Transverse colon (tissue), 4 donors: ENCODE data around the gene KRT81. TPM values are rescaled to one million over a fixed set of nuclear protein-coding genes. Genes with fewer than 3 reads are reported as not detected.
"Not testable (repeated sequence)": the region's sequence is repeated elsewhere in the genome, so short reads cannot be mapped to it uniquely, and the experiment has no call there.

ENCODE experiments used
- DNase-seq: peaks from one replicate; pipeline ENCODE4 v3.0.0-alpha.2; 2019
- H3K27ac ChIP-seq, 4 donors: fragments of 200-600 bp; sonication (generic); 2 replicates each; pipeline ENCODE4 v1.5.1; 2016 to 2018; ENCODE audit warnings: inconsistent platforms in 4 of 4
- H3K27me3 ChIP-seq: fragments of 200-600 bp; sonication (generic); 2 replicates; pipeline ENCODE4 v1.5.1; 2017; ENCODE audit warnings: inconsistent platforms
- H3K36me3 ChIP-seq, 4 donors: fragments of 200-600 bp; sonication (generic); 2 replicates each; pipeline ENCODE4 v1.5.1; 2017 to 2019; ENCODE audit warnings: inconsistent platforms in 4 of 4
- H3K4me1 ChIP-seq, 4 donors: fragments of 200-600 bp; sonication (generic); 2 replicates each; pipeline ENCODE4 v1.5.1; 2017 to 2020; ENCODE audit warnings: inconsistent platforms in 4 of 4
- H3K4me3 ChIP-seq, 4 donors: fragments of 200-600 bp; sonication (generic); 1 replicate in 1 of 4; 2 replicates in 3 of 4; pipeline versions ENCODE4 v1.5.1 to v1.6.1; 2017 to 2019; ENCODE audit warnings: inconsistent platforms in 4 of 4
- H3K9me3 ChIP-seq, 2 donors: fragments of 200-600 bp; sonication (generic); 2 replicates each; pipeline ENCODE4 v1.5.1; 2017 to 2019; ENCODE audit warnings: inconsistent platforms in 2 of 2
- EP300 ChIP-seq: sonication (generic); formaldehyde crosslinking; IDR thresholded peaks from one replicate; pipeline ENCODE4 v1.6.1; 2017; ENCODE audit warnings: antibody characterized with exemption, low read depth
- POLR2A ChIP-seq: fragments of 450-650 bp; IDR thresholded peaks from one replicate; pipeline ENCODE4 v1.6.1; 2016; ENCODE audit warnings: antibody characterized with exemption, mild to moderate bottlenecking, moderate library complexity
- POLR2AphosphoS5 ChIP-seq, 3 donors: sonication (generic); formaldehyde crosslinking; IDR thresholded peaks; one replicate each; pipeline ENCODE4 v1.6.1; 2016; ENCODE audit warnings: antibody characterized with exemption in 3 of 3
- WGBS, 2 donors: methylation state at CpG; one replicate each; pipeline ENCODE4 v1.1.5; 2018; ENCODE audit warnings: low coverage in 1 of 2; 5-methylcytosine and 5-hydroxymethylcytosine counted together
- in situ Hi-C, 4 donors: fragments of 200-750 bp; cut with MboI; loops; one replicate each; pipeline versions ENCODE4 v1.15.0 to v1.15.1; 2017; ENCODE audit warnings: low sequenced_read_pairs in 3 of 4, low pct_ligation_motif_present in 1 of 4, low pct_unique_long_range_greater_than_20kb in 1 of 4
- intact Hi-C: fragments of 100-400 bp; cut with DNase I; formaldehyde crosslinking; loops from one replicate; pipeline ENCODE4 v1.15.1; 2023; ENCODE audit warnings: low total_unique reads
- total RNA-seq, 4 donors: library from RNA; depleted of rRNA; stranded (reverse); fragments of >200 nt; gene quantifications; one replicate each; pipeline ENCODE4 v1.1.0, GENCODE V29; 2016
- TF ChIP-seq, protein P1 (sequence below), 5 experiments: fragments of 200-600 bp in 3 of 5; fragments of 450-650 bp in 2 of 5; sonication (generic) in 3 of 5; IDR thresholded peaks; 1 replicate in 2 of 5; 2 replicates in 3 of 5; pipeline ENCODE4 v1.5.1; 2016 to 2017; ENCODE audit warnings: antibody characterized with exemption in 5 of 5, inconsistent platforms in 3 of 5, mild to moderate bottlenecking in 2 of 5, moderate library complexity in 1 of 5

KRT81 gene
- total RNA-seq, 4 donors from 2014 or later, result not detected

DNA sequence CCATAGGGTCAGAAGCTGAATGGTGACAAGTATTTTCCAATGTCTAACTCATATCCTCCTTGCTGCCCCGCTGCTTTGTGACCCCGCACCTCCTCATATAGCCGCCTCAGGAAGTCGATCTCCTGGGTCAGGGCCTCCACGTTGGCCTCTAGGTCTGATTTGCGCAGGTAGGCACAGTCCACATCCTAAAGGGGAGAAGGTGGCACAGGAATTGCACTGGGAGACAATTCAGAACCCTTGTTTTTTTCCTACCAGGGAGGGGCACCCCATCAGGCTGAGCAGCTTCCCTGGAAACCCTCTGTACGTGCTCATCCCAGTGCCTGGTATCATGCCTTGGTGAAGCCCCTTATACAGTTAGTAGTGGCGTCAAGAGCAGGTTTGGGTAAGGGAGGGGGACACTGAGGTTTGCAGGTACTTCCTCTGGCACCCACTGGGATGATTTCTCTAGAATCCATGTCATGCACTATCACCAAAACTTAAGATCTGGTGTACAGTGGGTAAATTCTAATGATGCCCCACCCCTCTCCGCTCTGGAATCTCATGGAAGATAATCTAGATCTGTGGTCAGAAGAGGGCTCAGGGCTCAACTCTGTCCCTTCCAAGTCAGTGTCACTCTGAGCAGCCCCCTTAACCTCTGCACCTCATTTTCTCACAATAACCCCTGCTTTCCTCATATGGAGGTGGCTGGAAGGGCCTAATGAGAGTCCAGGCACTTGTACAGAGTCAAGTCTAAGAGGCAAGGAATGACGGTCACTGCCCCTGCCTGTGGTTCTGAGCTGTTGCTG is 37.0 kb downstream of the KRT81 start:
- no peak for DNase-seq
- in situ Hi-C loops (no loop called here), intact Hi-C loops (no loop called here)
- no peak overlapping the region for H3K4me3 ChIP-seq
- no peaks in the 10 kb centered on the region for H3K36me3 ChIP-seq
- no peaks in the 10 kb centered on the region for H3K9me3 ChIP-seq
- no peak overlapping the region for H3K27ac ChIP-seq
- TF ChIP-seq POLR2AphosphoS5 (IDR thresholded peaks at IDR 0.05), result no peak
- no peak for TF ChIP-seq EP300
- no peak for TF ChIP-seq POLR2A
- TF ChIP-seq, protein P1, sequence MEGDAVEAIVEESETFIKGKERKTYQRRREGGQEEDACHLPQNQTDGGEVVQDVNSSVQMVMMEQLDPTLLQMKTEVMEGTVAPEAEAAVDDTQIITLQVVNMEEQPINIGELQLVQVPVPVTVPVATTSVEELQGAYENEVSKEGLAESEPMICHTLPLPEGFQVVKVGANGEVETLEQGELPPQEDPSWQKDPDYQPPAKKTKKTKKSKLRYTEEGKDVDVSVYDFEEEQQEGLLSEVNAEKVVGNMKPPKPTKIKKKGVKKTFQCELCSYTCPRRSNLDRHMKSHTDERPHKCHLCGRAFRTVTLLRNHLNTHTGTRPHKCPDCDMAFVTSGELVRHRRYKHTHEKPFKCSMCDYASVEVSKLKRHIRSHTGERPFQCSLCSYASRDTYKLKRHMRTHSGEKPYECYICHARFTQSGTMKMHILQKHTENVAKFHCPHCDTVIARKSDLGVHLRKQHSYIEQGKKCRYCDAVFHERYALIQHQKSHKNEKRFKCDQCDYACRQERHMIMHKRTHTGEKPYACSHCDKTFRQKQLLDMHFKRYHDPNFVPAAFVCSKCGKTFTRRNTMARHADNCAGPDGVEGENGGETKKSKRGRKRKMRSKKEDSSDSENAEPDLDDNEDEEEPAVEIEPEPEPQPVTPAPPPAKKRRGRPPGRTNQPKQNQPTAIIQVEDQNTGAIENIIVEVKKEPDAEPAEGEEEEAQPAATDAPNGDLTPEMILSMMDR (IDR thresholded peaks at IDR 0.05), result no peak
- 87% methylated on average over 10 of the region's 10 CpGs; no CpG with 5 or more reads in 1 of the 2 donors for WGBS, 2 donors
- peaks cover 0 to 7% (median 6%) of the 10 kb centered on the region in 4 donors for H3K4me1 ChIP-seq
- peaks cover 54% of the 10 kb centered on the region for H3K27me3 ChIP-seq

DNA sequence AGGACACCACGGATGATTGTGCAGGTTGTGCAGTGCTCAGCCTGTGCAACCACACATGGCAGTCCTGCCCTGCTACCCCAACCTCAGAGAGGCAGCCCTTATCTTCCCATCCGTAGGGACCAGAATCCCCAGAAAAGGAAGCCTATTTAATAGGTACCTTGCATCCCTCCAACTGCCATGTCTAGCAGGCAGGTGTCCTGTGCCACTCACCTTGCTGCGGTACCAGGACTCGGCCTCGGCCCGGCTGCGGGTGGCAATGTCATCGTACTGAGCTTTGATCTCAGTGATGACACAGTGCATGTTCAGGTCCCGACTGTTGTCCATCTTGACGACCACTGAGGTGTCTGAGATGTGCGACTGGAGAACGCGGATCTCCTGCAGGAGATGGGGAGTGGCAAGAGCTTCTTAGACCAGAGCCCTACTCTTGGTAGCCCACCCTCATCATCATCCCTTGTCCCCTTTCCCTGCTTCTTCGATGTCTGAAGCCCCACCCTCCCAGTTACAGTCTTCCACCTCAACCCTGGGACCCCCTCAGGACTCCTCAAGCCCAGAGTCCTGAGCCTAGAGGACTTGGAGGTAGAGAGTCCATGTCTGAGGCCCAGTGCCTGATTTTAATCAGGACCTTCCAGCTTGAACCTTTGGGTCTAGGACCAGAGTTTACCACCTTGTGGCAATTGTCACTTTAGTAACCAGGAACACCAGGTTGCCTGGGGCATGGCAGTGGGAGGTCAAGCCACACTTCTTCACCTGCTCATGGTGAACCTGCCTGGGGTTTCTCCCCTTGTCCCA is 37.7 kb downstream of the KRT81 start:
- intact Hi-C loops, result no loop called here

DNA sequence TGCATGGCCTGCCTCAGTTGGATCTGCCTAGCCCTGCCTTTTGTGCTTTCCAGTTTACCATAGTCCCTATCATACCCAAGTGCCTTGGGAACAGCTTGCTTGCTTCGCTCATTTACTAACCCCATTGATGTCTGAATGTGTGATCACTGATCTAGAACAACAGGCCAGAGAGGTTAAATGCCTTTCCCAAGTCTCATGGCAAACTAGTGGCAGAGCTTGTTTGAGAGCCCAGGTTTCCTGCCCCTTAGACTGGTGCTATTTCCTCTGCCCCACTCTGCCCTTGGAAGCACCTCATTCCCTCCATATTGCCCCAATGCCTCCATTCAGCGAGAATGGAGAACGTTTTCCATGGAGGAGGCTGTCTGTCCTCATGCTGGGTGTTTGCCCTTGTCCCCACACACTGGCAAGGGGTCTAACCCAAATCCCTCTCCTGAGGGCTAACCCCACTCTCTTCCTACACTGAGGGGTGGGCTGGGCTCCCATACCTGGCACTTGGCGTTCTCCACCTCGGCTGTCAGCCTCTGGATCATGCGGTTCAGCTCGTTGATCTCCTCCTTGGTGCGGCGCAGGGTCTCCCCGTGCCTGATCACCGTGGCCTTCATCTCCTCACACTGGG is 38.5 kb downstream of the KRT81 start:
- TF ChIP-seq EP300, result no peak
- 95 to 100% methylated on average over 1 to 11 of the region's 11 CpGs for WGBS, 2 donors

More for the DNA sequence above, 37.7 kb downstream of the KRT81 start:
- no peak for DNase-seq
- Histone ChIP-seq H3K27ac (no peak overlapping the region), H3K36me3 (no peaks in the 10 kb centered on the region), H3K27me3 (peaks cover 51% of the 10 kb centered on the region), H3K4me1 (peaks cover 0 to 6% (median 4%) of the 10 kb centered on the region in 4 donors), H3K9me3 (no peaks in the 10 kb centered on the region), H3K4me3 (no peak overlapping the region)
- in situ Hi-C loops, result no loop called here
- TF ChIP-seq POLR2AphosphoS5 (IDR thresholded peaks at IDR 0.05), result no peak
- TF ChIP-seq POLR2A, result no peak
- TF ChIP-seq, protein P1 (IDR thresholded peaks at IDR 0.05), result no peak
- no peak for TF ChIP-seq EP300
- WGBS, 2 donors, result 94% methylated on average over 14 of the region's 14 CpGs; no CpG with 5 or more reads in 1 of the 2 donors

DNA sequence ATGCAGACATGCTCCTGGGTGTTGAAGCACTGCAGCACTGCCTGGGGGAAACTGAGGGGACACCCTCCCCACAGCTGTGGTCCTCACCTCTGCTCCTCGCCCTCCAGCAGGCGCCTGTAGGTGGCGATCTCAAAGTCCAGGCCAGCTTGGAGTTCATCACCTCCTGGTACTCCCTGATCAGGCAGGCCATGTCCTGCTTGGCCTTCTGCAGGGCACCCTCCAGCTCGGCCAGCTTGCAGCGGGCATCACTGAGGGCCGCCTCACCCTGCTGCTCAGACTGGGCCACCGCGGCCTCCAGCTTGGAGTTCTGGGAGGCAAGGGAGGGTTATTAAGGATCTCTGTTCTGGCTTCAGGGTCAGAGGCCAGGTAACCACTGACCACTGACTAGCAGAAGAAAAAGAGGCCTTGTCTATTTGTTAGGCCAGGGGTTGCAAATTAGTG is 39.1 kb downstream of the KRT81 start:
- intact Hi-C loops, in situ Hi-C loops, H3K27ac ChIP-seq, H3K9me3 ChIP-seq, H3K4me3 ChIP-seq, H3K36me3 ChIP-seq, H3K4me1 ChIP-seq, DNase-seq: not testable (repeated sequence)
- peaks cover 37% of the 10 kb centered on the region for H3K27me3 ChIP-seq
- 90% methylated on average over 6 of the region's 8 CpGs; no CpG with 5 or more reads in 1 of the 2 donors for WGBS, 2 donors

More for the DNA sequence above, 38.5 kb downstream of the KRT81 start:
- Histone ChIP-seq H3K27ac (no peak overlapping the region), H3K36me3 (no peaks in the 10 kb centered on the region), H3K27me3 (peaks cover 44% of the 10 kb centered on the region), H3K4me1 (no peaks in the 10 kb centered on the region), H3K4me3 (no peak overlapping the region), H3K9me3 (no peaks in the 10 kb centered on the region)
- DNase-seq, result no peak
- in situ Hi-C loops, result no loop called here
- intact Hi-C loops, result no loop called here
